ENCODE results near the gene SPO11. TPM values are rescaled to one million over a fixed set of nuclear protein-coding genes. Genes with fewer than 3 reads are reported as not detected.

The SPO11 gene
- total and polyA plus RNA-seq, 9 of the 15 experiments (the other 6 are each of a cell fraction or from before 2014, with no cell fraction given): not detected

GRCh38 chr20:57391439-57392301, 62.1 kb downstream of the SPO11 start (continued):
- no peak for TF ChIP-seq CTCFL (IDR thresholded peaks at IDR 0.05; ENCODE audit: borderline replicate concordance, insufficient read depth, low read depth, low read length, poor library complexity, severe bottlenecking)

GRCh38 chr20:57392512-57393271, 63.1 kb downstream of the SPO11 start:
- peaks cover 63% of the 10 kb centered on the region for H3K79me2 ChIP-seq (ENCODE audit: control insufficient read depth, insufficient read depth, low read length)
- in situ Hi-C loops (cut with MboI) (loop anchor here (25.0 kb wide), 1 partner anchor 820 kb away; no protein-coding TSS in a partner anchor), intact Hi-C loops (cut with micrococcal nuclease) (loop anchor here (5.0 kb wide), 1 partner anchor 60 kb away; no protein-coding TSS in a partner anchor)
- no peaks in the 10 kb centered on the region for H3K27me3 ChIP-seq (ENCODE audit: control insufficient read depth in 2 of 2, insufficient read depth in 2 of 2, low read length in 2 of 2)
- H3K9ac ChIP-seq (ENCODE audit: insufficient read depth in 1 of 2, low read depth in 2 of 2, low read length in 2 of 2): peak overlapping the region; percentile 71 to 96
- no peaks in the 10 kb centered on the region for H3K9me3 ChIP-seq (replicated peaks; ENCODE audit: control insufficient read depth, insufficient read depth, low read depth, low read length)
- H3K9me1 ChIP-seq (ENCODE audit: control insufficient read depth, insufficient read depth, low read length): peaks cover 5% of the 10 kb centered on the region
- peaks cover 57% of the 10 kb centered on the region for H3K36me3 ChIP-seq (ENCODE audit: control insufficient read depth, insufficient read depth, low read length)
- H3K4me1 ChIP-seq (replicated peaks in 1 of 2; ENCODE audit: control insufficient read depth in 2 of 2, insufficient read depth in 2 of 2, low read length in 2 of 2): peaks cover 34 to 70% of the 10 kb centered on the region in 2 experiments
- 18% methylated on average over 24 of the region's 33 CpGs for WGBS (ENCODE audit: insufficient coverage, low coverage, missing lambda C conversion rate)
- ChIA-PET CTCF (ENCODE audit: low intra/inter-chr PET ratio) (interaction anchor here (0.7 kb wide), 1 partner anchor 132 kb away, joined by 3 read pairs; the partner anchor contains the start of gene CTCFL), POLR2A (interaction anchor here (0.6 to 1.7 kb wide), 14 partner anchors 7 to 169 kb away, joined by 3 to 9 read pairs (median 4); no protein-coding TSS in a partner anchor)
- FAIRE-seq: no peak
- peak overlapping the region; percentile 66 for H3K27ac ChIP-seq (ENCODE audit: extremely low read depth, low read depth, low read length)
- BruUV-seq (replicated peaks): no TSS peak
- peak in 3 of 4 experiments; percentile 37 to 49 (median 48) for DNase-seq (ENCODE audit: extremely low read depth in 1 of 4, low spot score in 3 of 4)
- peak overlapping the region; percentile 75 for H3K4me3 ChIP-seq
- peaks cover 41% of the 10 kb centered on the region for H4K20me1 ChIP-seq (replicated peaks; ENCODE audit: control insufficient read depth, insufficient read depth, low read length)
- no peak overlapping the region for H2AFZ ChIP-seq (ENCODE audit: low read depth, low read length)
- no peak for ATAC-seq
- H3K4me2 ChIP-seq (ENCODE audit: insufficient read depth, low read length): peak overlapping the region; percentile 84
- peak; percentile 40 for TF ChIP-seq RBBP5 (IDR thresholded peaks at IDR 0.05; ENCODE audit: borderline replicate concordance, insufficient read depth, low read length, poor library complexity, severe bottlenecking)
- TF ChIP-seq ZKSCAN3 (CRISPR knock-in tag; IDR thresholded peaks at IDR 0.05): no peak
- TF ChIP-seq HDAC2 (IDR thresholded peaks at IDR 0.05): no peak
- no peak for TF ChIP-seq ZNF561 (CRISPR knock-in tag; conservative IDR thresholded peaks at IDR 0.05)
- peak; percentile 84 for TF ChIP-seq VEZF1 (CRISPR knock-in tag; IDR thresholded peaks at IDR 0.05)
- peak; percentile 44; the same call in 1 of the 2 replicates for TF ChIP-seq STAG1 (CRISPR knock-in tag; IDR thresholded peaks at IDR 0.05; ENCODE audit: borderline replicate concordance)
- TF ChIP-seq CBFA2T3 (IDR thresholded peaks at IDR 0.05): 0 out of 2 replicates have a peak, but pooled peaks have one; percentile 5
- no peak for TF ChIP-seq ZNF197 (CRISPR knock-in tag; IDR thresholded peaks at IDR 0.05; ENCODE audit: low read depth)
- no peak for TF ChIP-seq RNF2 (IDR thresholded peaks at IDR 0.05)
- TF ChIP-seq FIP1L1 (IDR thresholded peaks at IDR 0.05; ENCODE audit: low read depth, low read length, poor library complexity, severe bottlenecking): peak; percentile 43
- TF ChIP-seq ZNF347 (CRISPR knock-in tag; IDR thresholded peaks at IDR 0.05; ENCODE audit: low read depth): no peak
- no peak for TF ChIP-seq ETV1 (tag; conservative IDR thresholded peaks at IDR 0.05; ENCODE audit: low read depth)
- no peak for TF ChIP-seq ZC3H8 (IDR thresholded peaks at IDR 0.05)
- TF ChIP-seq EZH2 (IDR thresholded peaks at IDR 0.05; ENCODE audit: borderline replicate concordance, low read depth, low read length): no peak
